HEK293 (cell line): ENCODE data around the gene CCDC184.

Experiments used
- CTCF ChIA-PET: fragments of 350-600 bp; formaldehyde crosslinking; extraction: SDS; loops from one replicate; lab custom pipeline; 2021; ENCODE audit warnings: antibody characterized with exemption; lab: Yijun Ruan, JAX
- POLR2A ChIA-PET: fragments of 300-600 bp; formaldehyde crosslinking; extraction: SDS; loops from one replicate; lab custom pipeline; 2020; ENCODE audit warnings: antibody characterized with exemption, inconsistent platforms; lab: Yijun Ruan, JAX
- H3K27ac ChIP-seq: fragments of 200-500 bp; sonication (Bioruptor generic); 2 replicates; pipeline ENCODE4 v1.5.1; 2014; ENCODE audit warnings: low read depth, low read length, control low read depth, inconsistent platforms; ENCODE audit errors: extremely low read depth
- H3K36me3 ChIP-seq, 2 experiments: fragments of 200-500 bp in 1 of 2; sonication (Bioruptor generic) in 1 of 2; 1 replicate in 1 of 2; 2 replicates in 1 of 2; pipeline ENCODE4 v1.5.1; 2014 to 2017; ENCODE audit warnings: inconsistent platforms in 2 of 2, low read length in 2 of 2; ENCODE audit not compliant: control insufficient read depth in 2 of 2, insufficient read depth in 1 of 2
- H3K4me1 ChIP-seq: fragments of 200-500 bp; sonication (Bioruptor generic); 2 replicates; pipeline ENCODE4 v1.5.1; 2014; ENCODE audit warnings: mild to moderate bottlenecking, low read length, inconsistent platforms; ENCODE audit not compliant: control insufficient read depth, insufficient read depth
- H3K4me3 ChIP-seq: 2 replicates; pipeline ENCODE4 v1.5.1; 2011; ENCODE audit warnings: low read depth, mild to moderate bottlenecking, control low read depth, low read length, moderate library complexity
- H3K9me3 ChIP-seq: fragments of 200-500 bp; sonication (Bioruptor generic); 2 replicates; pipeline ENCODE4 v1.5.1; 2014; ENCODE audit warnings: low read depth, low read length, inconsistent platforms; ENCODE audit not compliant: control insufficient read depth, insufficient read depth
- ATF2 ChIP-seq: fragments of 450-650 bp; formaldehyde crosslinking; IDR thresholded peaks from 2 replicates; pipeline ENCODE4 v1.5.1; 2016; ENCODE audit warnings: missing biosample characterization, missing genetic modification characterization, low read depth
- GLIS1 ChIP-seq: fragments of 450-650 bp; formaldehyde crosslinking; IDR thresholded peaks from 2 replicates; pipeline ENCODE4 v1.5.1; 2016; ENCODE audit warnings: missing biosample characterization, missing genetic modification characterization
- PRDM4 ChIP-seq: fragments of 450-650 bp; formaldehyde crosslinking; IDR thresholded peaks from 2 replicates; pipeline ENCODE4 v1.5.1; 2017; ENCODE audit warnings: missing biosample characterization, missing genetic modification characterization
- REST ChIP-seq: fragments of 450-650 bp; formaldehyde crosslinking; IDR thresholded peaks from 2 replicates; pipeline ENCODE4 v1.5.1; 2016; ENCODE audit warnings: missing biosample characterization, missing genetic modification characterization
- ZNF146 ChIP-seq: fragments of 450-650 bp; formaldehyde crosslinking; IDR thresholded peaks from 2 replicates; pipeline ENCODE4 v1.5.1; 2016; ENCODE audit warnings: missing biosample characterization, missing genetic modification characterization
- ZNF16 ChIP-seq: fragments of 450-650 bp; formaldehyde crosslinking; IDR thresholded peaks from 2 replicates; pipeline ENCODE4 v1.5.1; 2016; ENCODE audit warnings: low read depth, missing biosample characterization, missing genetic modification characterization
- ZNF214 ChIP-seq: fragments of 450-650 bp; formaldehyde crosslinking; IDR thresholded peaks from 2 replicates; pipeline ENCODE4 v1.5.1; 2017; ENCODE audit warnings: missing biosample characterization, mild to moderate bottlenecking, missing genetic modification characterization, borderline replicate concordance
- ZNF473 ChIP-seq: fragments of 450-650 bp; formaldehyde crosslinking; IDR thresholded peaks from 2 replicates; pipeline ENCODE4 v1.5.1; 2017; ENCODE audit warnings: missing biosample characterization, missing genetic modification characterization
- ZNF529 ChIP-seq: fragments of 450-650 bp; formaldehyde crosslinking; IDR thresholded peaks from 2 replicates; pipeline ENCODE4 v1.5.1; 2017; ENCODE audit warnings: missing genetic modification characterization, missing biosample characterization; ENCODE audit not compliant: insufficient replicate concordance
- ZNF704 ChIP-seq: fragments of 450-650 bp; formaldehyde crosslinking; IDR thresholded peaks from 2 replicates; pipeline ENCODE4 v1.5.1; 2016; ENCODE audit warnings: missing biosample characterization, missing genetic modification characterization
- ZSCAN4 ChIP-seq: fragments of 450-650 bp; formaldehyde crosslinking; IDR thresholded peaks from 2 replicates; pipeline ENCODE4 v1.5.1; 2017; ENCODE audit warnings: missing biosample characterization, missing genetic modification characterization

The CCDC184 gene

GRCh38 chr12:48175613-48176416 is 7.6 kb upstream of the CCDC184 start (continued):
- TF ChIP-seq ATF2 (tag by site-specific recombination) (peak; percentile 69), ZSCAN4 (no peak), ZNF146 (tag by site-specific recombination) (no peak), GLIS1 (tag by site-specific recombination) (no peak), PRDM4 (no peak), ZNF214 (no peak)

GRCh38 chr12:48176417-48176751 is 7.1 kb upstream of the CCDC184 start:
- ChIA-PET CTCF (interaction anchor here (0.7 to 2.2 kb wide), 6 partner anchors 11 to 435 kb away, joined by 3 to 8 read pairs (median 4); partner anchors contain the start of gene TMEM106C), POLR2A (no interaction called here)
- no peak overlapping the region for H3K4me3 ChIP-seq
- no peak overlapping the region for H3K27ac ChIP-seq
- 0 out of 2 replicates have a peak, but pooled peaks cover 2% of the 10 kb centered on the region for H3K4me1 ChIP-seq
- H3K36me3 ChIP-seq: no peaks in the 10 kb centered on the region
- TF ChIP-seq ZNF529 (no peak), ZNF473 (no peak), ZNF16 (tag by site-specific recombination) (no peak)
- TF ChIP-seq, all 188 proteins: peak for 0
- no peaks in the 10 kb centered on the region for H3K9me3 ChIP-seq

- Histone ChIP-seq H3K27ac (no peak overlapping the region), H3K36me3 (no peaks in the 10 kb centered on the region), H3K9me3 (no peaks in the 10 kb centered on the region), H3K4me3 (no peak overlapping the region), H3K4me1 (0 out of 2 replicates have a peak, but pooled peaks cover 2% of the 10 kb centered on the region)
- ChIA-PET POLR2A (interaction anchor here (1.1 kb wide), 1 partner anchor 21 kb away, joined by 3 read pairs; the partner anchor contains the start of gene ASB8), CTCF (interaction anchor here (0.7 to 1.2 kb wide), 3 partner anchors 12 to 462 kb away, joined by 3 to 4 read pairs (median 3); no protein-coding TSS in a partner anchor)
- TF ChIP-seq ZNF704 (tag by site-specific recombination) (no peak), REST (peak; percentile 90)
Observed at GRCh38 chr12:48177982-48178381, 5.5 kb upstream of the CCDC184 start.
